HG03103 (cell line): ENCODE data around the gene APOO.

Experiments used
- ATAC-seq: cut with Tn5 transposase; IDR thresholded peaks from one replicate; pipeline ENCODE4 v1.9.1; 2021; ENCODE audit warnings: low read depth; ENCODE audit not compliant: unreplicated experiment

Gene APOO

GRCh38 chrX:23822397-23822796 is 85.3 kb downstream of the APOO start:
- ATAC-seq, result no peak

GRCh38 chrX:23821847-23822246 is 85.9 kb downstream of the APOO start:
- no peak for ATAC-seq

- no peak for ATAC-seq
Observed at GRCh38 chrX:23820235-23820782, 87.4 kb downstream of the APOO start.

- ATAC-seq, result no peak
Observed at GRCh38 chrX:23819385-23820234, 88.1 kb downstream of the APOO start.

- ATAC-seq, result no peak
Observed at GRCh38 chrX:23817979-23818336, 89.8 kb downstream of the APOO start.

GRCh38 chrX:23816179-23816578 is 91.6 kb downstream of the APOO start:
- ATAC-seq, result no peak

- ATAC-seq, result no peak
Observed at GRCh38 chrX:23815376-23815775, 92.4 kb downstream of the APOO start.

- no peak for ATAC-seq
Observed at GRCh38 chrX:23813808-23814207, 93.9 kb downstream of the APOO start.

- no peak for ATAC-seq
Observed at GRCh38 chrX:23811656-23812055, 96.1 kb downstream of the APOO start.

GRCh38 chrX:23811108-23811651 is 96.6 kb downstream of the APOO start:
- ATAC-seq, result no peak

- ATAC-seq, result no peak
Observed at GRCh38 chrX:23810279-23810678, 97.5 kb downstream of the APOO start.

GRCh38 chrX:23805389-23805788 is 102.3 kb downstream of the APOO start:
- no peak for ATAC-seq

- ATAC-seq, result no peak
Observed at GRCh38 chrX:23804578-23804977, 103.2 kb downstream of the APOO start.

- no peak for ATAC-seq
Observed at GRCh38 chrX:23803931-23804381, 103.8 kb downstream of the APOO start.

GRCh38 chrX:23802431-23802830 is 105.3 kb downstream of the APOO start:
- ATAC-seq, result no peak

GRCh38 chrX:23799469-23800065 is 108.2 kb downstream of the APOO start:
- no peak for ATAC-seq

GRCh38 chrX:23797371-23798128 is 110.2 kb downstream of the APOO start:
- ATAC-seq, result no peak

- no peak for ATAC-seq
Observed at GRCh38 chrX:23795221-23795620, 112.5 kb downstream of the APOO start.

GRCh38 chrX:23792861-23793553 is 114.7 kb downstream of the APOO start:
- ATAC-seq, result no peak

- no peak for ATAC-seq
Observed at GRCh38 chrX:23790155-23790497, 117.6 kb downstream of the APOO start.
